GM18505 (cell line): ENCODE results near the gene KRTAP10-7.
"Not testable (repeated sequence)": the region's sequence is repeated elsewhere in the genome, so short reads cannot be mapped to it uniquely, and the experiment has no call there.

Experiments used
- ATAC-seq: cut with Tn5 transposase; IDR thresholded peaks from one replicate; pipeline ENCODE4 v1.9.1; 2021; ENCODE audit not compliant: unreplicated experiment
- POLR2A ChIP-seq: IDR thresholded peaks from 4 replicates; pipeline ENCODE4 v1.6.1; 2011; ENCODE audit warnings: borderline replicate concordance; ENCODE audit not compliant: insufficient read depth, insufficient read length; ENCODE audit errors: extremely low read depth

The KRTAP10-7 gene

GRCh38 chr21:44601596-44602462, 1.4 kb downstream of the KRTAP10-7 start:
- no peak for TF ChIP-seq POLR2A

GRCh38 chr21:44602463-44602850, 2.1 kb downstream of the KRTAP10-7 start:
- ATAC-seq = no peak
- no peak for TF ChIP-seq POLR2A

More at GRCh38 chr21:44601596-44602462, 1.4 kb downstream of the KRTAP10-7 start:
- no peak for ATAC-seq

GRCh38 chr21:44603109-44603875, 2.9 kb downstream of the KRTAP10-7 start:
- ATAC-seq = no peak
- no peak for TF ChIP-seq POLR2A

GRCh38 chr21:44603911-44604310, 3.5 kb downstream of the KRTAP10-7 start:
- no peak for ATAC-seq
- no peak for TF ChIP-seq POLR2A

- no peak for TF ChIP-seq POLR2A
- ATAC-seq = no peak
Observed at GRCh38 chr21:44606495-44606894, 6.1 kb downstream of the KRTAP10-7 start.

GRCh38 chr21:44609193-44609592, 8.8 kb downstream of the KRTAP10-7 start:
- ATAC-seq = no peak
- TF ChIP-seq POLR2A = no peak

- ATAC-seq = not testable (repeated sequence)
Observed at GRCh38 chr21:44610157-44610843, 9.9 kb downstream of the KRTAP10-7 start.

- no peak for TF ChIP-seq POLR2A
- ATAC-seq = no peak
Observed at GRCh38 chr21:44611551-44611950, 11.2 kb downstream of the KRTAP10-7 start.

- no peak for TF ChIP-seq POLR2A
- ATAC-seq = no peak
Observed at GRCh38 chr21:44612029-44612486, 11.7 kb downstream of the KRTAP10-7 start, which contains the start of gene KRTAP10-8. KRTAP10-8 (plus strand) TSS chr21:44612079; CDS start chr21:44612101, 22 bp downstream.

GRCh38 chr21:44612669-44613229, 12.4 kb downstream of the KRTAP10-7 start:
- no peak for ATAC-seq
- TF ChIP-seq POLR2A = no peak

- TF ChIP-seq POLR2A = no peak
- ATAC-seq = no peak
Observed at GRCh38 chr21:44613386-44614155, 13.2 kb downstream of the KRTAP10-7 start.

GRCh38 chr21:44614161-44614631, 13.8 kb downstream of the KRTAP10-7 start:
- TF ChIP-seq POLR2A = no peak

More at GRCh38 chr21:44614161-44614631, 13.8 kb downstream of the KRTAP10-7 start:
- no peak for ATAC-seq
